GM19372 (cell line): ENCODE data around the gene CNTRL.
A peak's percentile ranks its signal among the peaks of the same experiment; 100 is the strongest.
"Not testable (repeated sequence)": the region's sequence is repeated elsewhere in the genome, so short reads cannot be mapped to it uniquely, and the experiment has no call there.

Source experiments
- ATAC-seq: cut with Tn5 transposase; IDR thresholded peaks from one replicate; pipeline ENCODE4 v1.9.1; 2021; ENCODE audit warnings: mild to moderate bottlenecking, low read depth, moderate library complexity; ENCODE audit not compliant: unreplicated experiment

CNTRL gene

DNA sequence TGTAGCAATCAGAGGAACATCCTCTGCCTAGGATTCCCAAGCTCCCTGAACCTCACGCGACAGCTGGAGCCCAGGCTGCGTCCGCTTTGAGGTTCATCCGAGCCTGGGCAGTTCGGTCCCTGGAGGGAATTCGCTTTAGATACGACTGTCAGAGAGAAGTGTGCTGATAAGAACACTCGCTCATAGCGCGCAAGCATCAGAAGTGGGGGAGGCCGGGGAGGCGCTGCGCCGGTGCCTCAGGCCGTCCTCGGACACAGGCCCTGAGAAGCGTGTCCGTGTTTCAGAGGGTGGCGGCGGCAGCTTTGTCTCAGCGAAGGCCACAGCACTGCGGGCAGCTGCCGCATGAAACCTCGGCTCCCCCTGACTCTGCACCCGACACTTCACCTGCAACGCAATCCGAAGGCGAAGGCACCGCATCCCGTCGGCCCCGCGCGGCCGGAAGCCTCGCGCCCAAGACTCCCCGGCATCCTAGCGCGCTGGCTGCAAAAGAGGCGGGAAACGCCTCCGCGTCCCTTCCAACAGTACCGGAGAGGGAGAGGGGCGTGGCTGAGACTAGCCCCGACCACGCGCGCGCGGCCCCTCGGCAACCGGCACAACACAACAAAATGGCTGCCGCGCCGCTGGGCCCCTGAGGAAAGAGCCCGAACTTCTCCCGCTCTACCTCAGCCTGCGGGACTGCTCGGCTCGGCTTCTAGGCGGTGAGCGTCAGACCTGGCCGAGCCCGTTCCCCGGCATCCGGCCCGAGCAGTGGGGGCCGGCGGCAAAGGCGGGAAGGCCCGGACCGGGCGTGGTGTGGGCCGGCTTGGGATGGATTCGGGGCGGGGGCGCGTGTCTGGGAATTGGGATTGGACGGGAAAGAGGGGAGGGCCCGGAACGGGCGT is at the start of gene CNTRL:
Gene CNTRL, plus strand, starts transcription at position 586 of the 881 bp plus-strand sequence. CDS start 13,372 bp downstream, outside the sequence.
- ATAC-seq = peak; percentile 55

GRCh38 chr9:121026260-121026691 is 48.5 kb upstream of the CNTRL start:
- ATAC-seq = no peak

GRCh38 chr9:121026768-121027167 is 48.0 kb upstream of the CNTRL start:
- ATAC-seq = no peak

- ATAC-seq = not testable (repeated sequence)
Observed at GRCh38 chr9:121028285-121028684, 46.5 kb upstream of the CNTRL start.

- no peak for ATAC-seq
Observed at GRCh38 chr9:121029469-121029868, 45.3 kb upstream of the CNTRL start.

- ATAC-seq = no peak
Observed at GRCh38 chr9:121034529-121034928, 40.2 kb upstream of the CNTRL start.

DNA sequence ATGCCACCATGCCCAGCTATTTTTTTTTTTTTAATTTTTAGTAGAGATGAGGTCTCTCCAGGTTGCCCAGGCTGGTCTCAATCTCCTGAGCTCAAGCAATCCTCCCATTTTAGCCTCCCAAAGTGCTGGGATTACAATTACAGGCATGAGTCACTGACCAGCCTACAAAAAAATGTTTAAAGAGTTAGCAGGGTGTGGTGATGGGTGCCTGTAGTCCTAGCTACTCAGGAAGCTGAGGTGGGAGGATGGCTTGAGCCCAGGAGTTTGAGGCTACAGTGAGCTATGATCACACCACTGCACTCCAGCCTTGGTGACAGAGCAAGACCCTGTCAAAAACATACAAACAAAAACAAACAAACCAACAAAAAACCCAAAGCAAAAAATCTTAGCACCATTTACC is 39.0 kb upstream of the CNTRL start:
- ATAC-seq = not testable (repeated sequence)

DNA sequence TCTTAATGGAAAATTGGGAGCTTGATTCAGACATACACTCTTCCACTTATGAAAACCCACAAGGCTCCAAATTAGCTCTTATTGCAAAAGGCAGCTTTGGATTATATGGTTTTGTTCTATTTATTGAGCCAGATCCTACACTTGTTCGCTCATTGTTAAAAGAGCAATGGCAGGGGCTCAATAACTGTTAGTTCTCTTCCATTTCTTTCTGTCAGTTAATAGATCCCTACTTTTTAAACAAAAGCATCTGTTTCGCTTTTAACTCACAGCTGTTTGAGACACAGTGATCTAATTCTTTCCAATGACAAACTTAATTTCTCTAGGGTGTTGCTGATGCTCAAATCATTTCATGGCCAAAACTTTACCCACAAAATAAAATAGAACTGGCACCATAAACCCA is 36.4 kb upstream of the CNTRL start:
- no peak for ATAC-seq

DNA sequence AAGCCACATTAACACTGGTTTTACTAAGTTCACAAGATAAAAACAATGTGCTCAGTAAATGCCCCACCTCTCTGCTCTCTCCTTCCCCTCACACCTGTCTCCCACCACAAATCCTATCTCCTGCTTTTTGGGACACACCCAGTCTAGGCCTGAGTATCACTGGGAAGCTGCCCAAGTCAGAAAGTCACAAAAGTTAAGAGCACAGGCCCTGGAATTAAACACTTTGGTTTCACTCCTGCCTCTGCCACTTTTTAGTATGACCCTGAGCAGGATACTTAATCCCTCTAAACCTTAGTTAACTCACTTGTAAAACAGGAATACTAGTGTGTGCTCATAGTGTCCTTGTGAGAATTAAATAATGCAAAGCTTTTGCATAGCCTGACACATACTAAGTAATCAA is 36.0 kb upstream of the CNTRL start:
- ATAC-seq = no peak

DNA sequence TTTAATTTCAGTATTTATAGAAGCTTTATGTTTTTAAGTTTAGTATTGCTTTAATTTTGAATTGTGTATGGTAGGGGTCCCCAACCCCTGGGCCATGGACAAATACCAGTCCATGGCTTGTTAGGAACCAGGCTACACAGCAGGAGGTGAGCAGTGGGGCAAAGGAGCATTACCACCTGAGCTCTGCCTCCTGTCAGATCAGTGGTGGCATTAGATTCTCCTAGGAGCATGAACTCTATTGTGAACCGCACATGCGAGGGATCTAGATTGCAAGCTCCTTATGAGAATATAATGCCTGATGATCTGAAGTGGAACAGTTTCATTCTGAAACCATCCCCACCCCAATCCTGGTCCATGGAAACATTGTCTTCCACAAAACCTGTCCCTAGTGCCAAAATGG is 26.6 kb upstream of the CNTRL start:
- ATAC-seq = no peak

- ATAC-seq = no peak
Observed at GRCh38 chr9:121048618-121049017, 26.1 kb upstream of the CNTRL start.

- ATAC-seq = no peak
Observed at GRCh38 chr9:121050128-121050988, 24.4 kb upstream of the CNTRL start, which contains the start of gene C5. TSS of gene C5 (minus strand) at chr9:121050275. CDS start at chr9:121050246, 29 bp downstream.

GRCh38 chr9:121053544-121053943 is 21.2 kb upstream of the CNTRL start:
- ATAC-seq = no peak

DNA sequence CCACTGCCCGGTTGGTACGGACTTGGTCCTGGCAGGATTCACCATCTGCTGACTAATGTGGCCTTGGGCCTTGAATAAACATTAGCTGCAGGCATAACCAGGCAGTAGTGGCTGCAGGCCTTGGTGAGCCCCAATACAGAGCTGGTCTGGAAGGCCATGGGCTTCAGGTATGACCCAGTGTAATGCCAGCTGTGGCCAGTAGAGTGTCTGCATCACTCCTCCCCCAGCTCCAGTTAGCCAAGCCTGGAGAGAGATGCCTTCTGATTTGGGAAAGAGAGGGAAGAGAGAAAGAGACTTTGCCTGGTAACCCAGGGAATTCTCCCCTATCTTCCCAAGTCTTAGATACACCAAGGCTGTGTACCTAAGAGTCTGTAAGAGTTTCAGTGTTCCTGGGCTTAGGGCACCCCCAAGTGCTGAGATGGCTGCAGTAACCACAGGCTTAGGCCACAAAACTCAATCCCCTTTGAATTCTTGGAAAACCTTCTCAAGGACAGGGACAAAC is 19.1 kb upstream of the CNTRL start:
- no peak for ATAC-seq

- ATAC-seq = no peak
Observed at GRCh38 chr9:121057821-121058220, 16.9 kb upstream of the CNTRL start.

DNA sequence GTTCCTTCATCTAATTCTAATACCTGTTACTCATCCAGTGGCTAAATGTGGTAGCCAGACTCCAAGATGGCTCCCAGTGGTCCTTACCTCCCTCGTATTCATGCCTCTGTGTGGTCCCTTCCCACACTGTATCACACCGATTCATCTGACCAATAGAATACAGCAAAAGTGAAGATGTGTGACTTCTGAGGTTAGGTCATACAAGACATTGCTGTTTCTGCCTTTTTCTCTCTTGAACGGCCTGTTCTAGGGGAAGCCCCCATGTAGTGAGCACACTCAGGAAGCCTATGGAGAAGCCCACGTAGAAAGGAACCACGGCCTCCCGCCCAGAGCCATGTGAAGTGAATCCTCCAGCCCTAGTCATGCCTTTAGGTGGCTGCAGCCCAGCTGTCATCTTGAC is 15.2 kb upstream of the CNTRL start:
- no peak for ATAC-seq

GRCh38 chr9:121059998-121060636 is 14.6 kb upstream of the CNTRL start:
- no peak for ATAC-seq

DNA sequence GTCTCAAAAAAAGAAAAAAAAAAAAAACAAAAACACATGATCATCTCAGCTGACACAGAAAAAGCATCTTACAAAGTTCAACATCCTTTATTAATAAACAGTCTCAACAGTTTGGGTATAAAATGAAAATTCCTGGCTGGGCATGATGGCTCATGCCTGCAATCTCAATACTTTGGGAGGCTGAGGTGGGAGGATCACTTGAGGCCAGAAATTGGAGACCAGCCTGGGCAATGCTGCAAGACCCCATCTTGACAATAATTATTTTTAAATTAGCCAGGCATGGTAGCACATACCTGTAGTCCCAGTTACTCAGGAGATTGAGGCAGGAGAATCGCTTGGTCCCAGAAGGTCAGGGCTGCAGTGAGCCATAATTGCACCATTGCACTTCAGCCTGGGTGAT is 7.9 kb upstream of the CNTRL start:
- no peak for ATAC-seq

- ATAC-seq = no peak
Observed at GRCh38 chr9:121067640-121068039, 7.1 kb upstream of the CNTRL start.

GRCh38 chr9:121069396-121069795 is 5.4 kb upstream of the CNTRL start:
- no peak for ATAC-seq

DNA sequence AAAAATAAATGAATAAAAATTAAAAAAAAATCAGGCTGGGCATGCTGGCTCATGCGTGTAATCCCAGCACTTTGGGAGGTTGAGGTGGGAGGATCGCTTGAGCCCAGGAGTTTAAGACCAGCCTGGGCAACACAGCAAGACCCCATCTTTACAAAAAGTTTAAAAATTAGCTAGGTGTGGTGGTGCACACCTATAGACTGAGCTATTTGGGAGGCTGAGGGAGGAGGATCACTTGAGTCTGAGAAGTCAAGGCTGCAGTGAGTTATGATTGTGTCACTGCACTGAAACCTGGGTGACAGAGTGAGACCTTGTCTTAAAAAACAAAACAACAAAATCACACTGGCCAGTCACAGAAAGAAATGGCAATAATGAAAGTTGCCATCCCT is 3.4 kb upstream of the CNTRL start:
- peak; percentile 2 for ATAC-seq
